B cell (primary cell): Measurements from ENCODE around the gene FEV. TPM values are rescaled to one million over a fixed set of nuclear protein-coding genes. Genes with fewer than 3 reads are reported as not detected.

ENCODE experiments used
- ATAC-seq: fragments of 200-7000 bp; cut with Tn5 transposase; one replicate; pipeline ENCODE4 v1.10.0; 2021; ENCODE audit warnings: low read depth, mild to moderate bottlenecking, moderate number of reproducible peaks, moderate library complexity
- CTCF ChIA-PET: fragments of 350-600 bp; sonication (Branson Sonifier 250); formaldehyde crosslinking; loops from one replicate; lab custom pipeline; 2021; ENCODE audit warnings: antibody characterized with exemption, inconsistent platforms; lab: Charles Lee
- POLR2A ChIA-PET: fragments of 350-600 bp; sonication (Branson Sonifier 250); formaldehyde crosslinking; loops from one replicate; lab custom pipeline; 2021; ENCODE audit warnings: antibody characterized with exemption; lab: Charles Lee
- DNase-seq: peaks from one replicate; pipeline ENCODE4 v3.0.0; 2013
- H2AFZ ChIP-seq: 2 replicates; pipeline ENCODE4 v1.6.1; 2012; ENCODE audit warnings: mild to moderate bottlenecking, low read depth, low read length; ENCODE audit not compliant: insufficient read depth, poor library complexity, severe bottlenecking
- H3K27ac ChIP-seq, 2 donors: 1 replicate in 1 of 2; 2 replicates in 1 of 2; pipeline ENCODE4 v1.5.1; 2012 to 2013; ENCODE audit warnings: low read length in 2 of 2, mild to moderate bottlenecking in 2 of 2, moderate library complexity in 1 of 2
- H3K27me3 ChIP-seq, 4 experiments: fragments of 200-600 bp in 1 of 4; sonication (generic) in 1 of 4; replicated peaks in 1 of 4; 1 replicate in 2 of 4; 2 replicates in 2 of 4; pipeline versions ENCODE4 v1.6.1 to v1.7.0; 2013 to 2016; ENCODE audit warnings: low read length in 3 of 4, mild to moderate bottlenecking in 2 of 4, mixed read lengths in 1 of 4, moderate library complexity in 1 of 4; ENCODE audit not compliant: insufficient read depth in 4 of 4, control insufficient read depth in 3 of 4; ENCODE audit errors: control extremely low read depth in 1 of 4
- H3K36me3 ChIP-seq, 2 experiments: replicated peaks in 1 of 2; 1 replicate in 1 of 2; 2 replicates in 1 of 2; pipeline versions ENCODE4 v1.6.1 to v1.7.1; 2013; ENCODE audit warnings: low read length in 1 of 2; ENCODE audit not compliant: insufficient read depth in 2 of 2, control insufficient read depth in 1 of 2; ENCODE audit errors: control extremely low read depth in 1 of 2, extremely low read depth in 1 of 2
- H3K4me1 ChIP-seq, 2 donors: fragments of 200-600 bp in 1 of 2; sonication (generic) in 1 of 2; 1 replicate in 1 of 2; 2 replicates in 1 of 2; pipeline versions ENCODE4 v1.5.1 to v1.6.1; 2013 to 2017; ENCODE audit warnings: low read length in 2 of 2; ENCODE audit not compliant: control insufficient read depth in 2 of 2, insufficient read depth in 2 of 2
- H3K4me2 ChIP-seq: replicated peaks from 2 replicates; pipeline ENCODE3; 2012; ENCODE audit warnings: mild to moderate bottlenecking, low read depth, low read length; ENCODE audit not compliant: poor library complexity, severe bottlenecking
- H3K4me3 ChIP-seq, 5 experiments: fragments of 200-600 bp in 1 of 5; sonication (generic) in 1 of 5; 1 replicate in 3 of 5; 2 replicates in 2 of 5; pipeline versions ENCODE4 v1.5.1 to v1.7.0; 2011 to 2016; ENCODE audit warnings: low read length in 4 of 5, mild to moderate bottlenecking in 4 of 5, low read depth in 2 of 5, control low read depth in 1 of 5, moderate library complexity in 1 of 5; ENCODE audit not compliant: insufficient read depth in 1 of 5; ENCODE audit errors: control extremely low read depth in 1 of 5, extremely low read depth in 1 of 5
- H3K79me2 ChIP-seq: fragments of 200-600 bp; sonication (generic); one replicate; pipeline ENCODE4 v1.6.0; 2016; ENCODE audit warnings: low read length; ENCODE audit not compliant: control insufficient read depth, insufficient read depth
- H3K9ac ChIP-seq: fragments of 200-600 bp; sonication (generic); 2 replicates; pipeline ENCODE4 v1.6.1; 2017; ENCODE audit warnings: mild to moderate bottlenecking, low read length, moderate library complexity
- H3K9me3 ChIP-seq, 3 donors: one replicate each; pipeline versions ENCODE4 v1.6.1 to v1.7.1; 2013; ENCODE audit warnings: low read length in 2 of 3; ENCODE audit not compliant: control insufficient read depth in 2 of 3, insufficient read depth in 1 of 3; ENCODE audit errors: control extremely low read depth in 1 of 3
- H4K20me1 ChIP-seq: 2 replicates; pipeline ENCODE4 v1.6.0; 2012; ENCODE audit warnings: mild to moderate bottlenecking, low read length; ENCODE audit not compliant: insufficient read depth, control insufficient read depth, poor library complexity, severe bottlenecking
- H3K27ac Mint-ChIP-seq: one replicate; pipeline ENCODE4 v1.8.0; 2021; ENCODE audit warnings: mixed read lengths
- H3K27me3 Mint-ChIP-seq: one replicate; pipeline ENCODE4 v1.8.0; 2021; ENCODE audit warnings: mixed read lengths
- H3K4me1 Mint-ChIP-seq: one replicate; pipeline ENCODE4 v1.8.0; 2021; ENCODE audit warnings: mixed read lengths
- H3K4me3 Mint-ChIP-seq: one replicate; pipeline ENCODE4 v1.8.0; 2021; ENCODE audit warnings: mixed read lengths
- H3K9me3 Mint-ChIP-seq: one replicate; pipeline ENCODE4 v1.8.0; 2022; ENCODE audit warnings: mixed read lengths; ENCODE audit not compliant: insufficient read depth
- CTCF ChIP-seq: fragments of 200-600 bp; IDR thresholded peaks from one replicate; pipeline ENCODE4 v1.8.0; 2022; ENCODE audit warnings: antibody characterized with exemption, mild to moderate bottlenecking
- EZH2 ChIP-seq: IDR thresholded peaks from 2 replicates; pipeline ENCODE4 v1.6.1; 2012; ENCODE audit warnings: borderline replicate concordance, low read depth, mild to moderate bottlenecking, moderate library complexity, low read length; ENCODE audit not compliant: insufficient read depth, poor library complexity, severe bottlenecking
- WGBS: methylation state at CpG from one replicate; pipeline ENCODE4 v1.1.5; 2013; ENCODE audit warnings: missing lambda C conversion rate; ENCODE audit not compliant: insufficient coverage; 5-methylcytosine and 5-hydroxymethylcytosine counted together
- intact Hi-C: fragments of 100-400 bp; cut with micrococcal nuclease; formaldehyde crosslinking; loops from one replicate; pipeline ENCODE4 v1.10.0; 2022
- polyA plus RNA-seq: library from polyadenylated mRNA; depleted of rRNA; stranded (reverse); fragments of >200 nt; gene quantifications from 2 replicates; pipeline ENCODE4 v1.2.3, GENCODE V29; 2012
- total RNA-seq, 2 donors: library from RNA; stranded (reverse); fragments of 120-200 nt in 1 of 2; gene quantifications; 1 replicate in 1 of 2; 2 replicates in 1 of 2; pipeline versions ENCODE4 v1.2.3 to v1.2.4, GENCODE V29; 2013 to 2022

FEV gene
- total and polyA plus RNA-seq, 2 donors (not counting 1 experiment from before 2014, with no cell fraction given): not detected

DNA sequence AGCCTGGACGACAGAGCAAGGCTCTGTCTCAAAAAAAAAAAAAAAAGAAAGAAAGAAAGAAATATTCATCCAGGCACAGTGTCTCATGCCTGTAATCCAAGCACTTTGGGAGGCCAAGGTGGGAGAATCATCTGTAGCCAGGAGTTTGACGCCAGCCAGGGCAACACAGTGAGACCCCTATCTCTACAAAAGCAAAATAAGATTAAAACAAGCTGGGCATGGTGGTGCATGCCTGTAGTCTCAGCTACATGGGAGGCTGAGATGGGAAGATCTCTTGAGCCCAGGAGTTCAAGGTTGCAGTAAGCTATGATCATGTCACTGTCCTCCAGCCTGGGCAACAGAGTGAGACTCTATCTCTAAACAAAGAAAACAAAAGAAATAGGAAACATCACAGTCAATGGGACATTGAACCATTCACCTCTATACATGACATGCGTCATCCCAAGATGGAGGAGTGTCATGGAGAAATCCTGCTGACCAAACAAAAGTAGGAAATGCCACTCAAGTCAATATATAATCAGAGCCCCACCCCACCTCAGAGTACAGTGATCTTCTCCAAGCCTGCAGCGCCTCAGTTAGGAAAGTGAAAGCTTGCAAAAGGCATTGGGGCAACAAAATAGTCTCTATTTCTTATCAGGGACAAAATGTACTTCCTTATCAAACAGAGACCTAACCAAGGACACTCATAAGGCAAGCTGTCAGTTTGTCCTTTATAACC, 9.8 kb downstream of the FEV start:
- Histone ChIP-seq H3K4me2 (no peak overlapping the region), H3K4me1 (peaks cover 8 to 12% of the 10 kb centered on the region in 2 donors), H3K27ac (no peak overlapping the region), H3K9ac (no peak overlapping the region), H3K79me2 (no peaks in the 10 kb centered on the region), H4K20me1 (no peaks in the 10 kb centered on the region), H2AFZ (no peak overlapping the region), H3K36me3 (no peaks in the 10 kb centered on the region), H3K27me3 (peaks cover 0 to 61% (median 36%) of the 10 kb centered on the region in 4 experiments), H3K4me3 (no peak overlapping the region), H3K9me3 (peaks cover 0 to 7% (median 0%) of the 10 kb centered on the region in 3 donors)
- intact Hi-C loops: no loop called here
- Mint-ChIP-seq H3K4me1 (peaks cover 6% of the 10 kb centered on the region), H3K27me3 (peaks cover 72% of the 10 kb centered on the region), H3K4me3 (no peak overlapping the region), H3K9me3 (no peaks in the 10 kb centered on the region), H3K27ac (no peak overlapping the region)
- ChIA-PET CTCF (interaction anchor here (1.4 to 2.2 kb wide), 2 partner anchors 66 to 99 kb away, joined by 3 to 8 read pairs; no protein-coding TSS in a partner anchor), POLR2A (no interaction called here)
- no peak for DNase-seq
- 60% methylated on average over 1 of the region's 4 CpGs for WGBS
- ATAC-seq: no peak
- no peak for TF ChIP-seq CTCF
- no peak for TF ChIP-seq EZH2

GRCh38 chr2:218970894-218971293, 14.1 kb downstream of the FEV start:
- 24% methylated on average over 1 of the region's 1 CpG for WGBS
- Histone ChIP-seq H3K4me2 (no peak overlapping the region), H3K79me2 (no peaks in the 10 kb centered on the region), H2AFZ (no peak overlapping the region), H3K9me3 (peaks cover 0 to 4% (median 0%) of the 10 kb centered on the region in 3 donors), H4K20me1 (no peaks in the 10 kb centered on the region), H3K36me3 (no peaks in the 10 kb centered on the region), H3K27me3 (peaks cover 0 to 32% (median 22%) of the 10 kb centered on the region in 4 experiments), H3K4me3 (no peak overlapping the region), H3K9ac (no peak overlapping the region), H3K27ac (no peak overlapping the region), H3K4me1 (peaks cover 0 to 3% of the 10 kb centered on the region in 2 donors)
- H3K9me3 Mint-ChIP-seq: peaks cover 4% of the 10 kb centered on the region
- TF ChIP-seq CTCF: no peak
- TF ChIP-seq EZH2: no peak
- no peak for ATAC-seq
- CTCF ChIA-PET: interaction anchor here (2.1 kb wide), 1 partner anchor 10 kb away, joined by 9 read pairs; no protein-coding TSS in a partner anchor
- DNase-seq: no peak
- H3K27ac Mint-ChIP-seq: no peak overlapping the region
- no peaks in the 10 kb centered on the region for H3K4me1 Mint-ChIP-seq
- intact Hi-C loops: no loop called here
- H3K27me3 Mint-ChIP-seq: peaks cover 53% of the 10 kb centered on the region
- POLR2A ChIA-PET: no interaction called here
- no peak overlapping the region for H3K4me3 Mint-ChIP-seq
